ENCODE results near the gene LRRC4B.

The LRRC4B gene

GRCh38 chr19:50501186-50501567 lies 67.1 kb downstream of the LRRC4B start:
- DNase-seq: no peak

DNA sequence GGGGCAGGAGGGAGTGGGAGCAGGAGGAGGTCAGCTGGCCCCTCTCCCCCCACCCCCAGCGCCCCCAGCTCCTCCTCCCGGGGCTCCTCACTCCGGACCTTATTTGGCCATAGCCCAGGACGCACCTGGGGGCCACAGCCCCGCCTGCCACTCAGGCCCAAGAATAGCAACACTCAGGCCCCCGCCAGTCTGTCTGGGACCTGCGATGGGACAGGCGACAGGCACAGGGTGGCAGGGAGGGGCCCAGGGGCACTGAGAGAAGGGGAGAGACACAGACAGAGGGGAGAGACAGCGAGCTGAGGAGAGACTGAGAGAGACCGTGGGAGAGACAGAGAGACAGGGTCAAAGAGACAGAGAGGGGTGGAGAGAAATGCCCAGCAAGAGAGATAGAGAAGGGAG lies 67.5 kb downstream of the LRRC4B start:
- no peak for DNase-seq

GRCh38 chr19:50500060-50500752 lies 68.0 kb downstream of the LRRC4B start:
- DNase-seq: no peak

DNA sequence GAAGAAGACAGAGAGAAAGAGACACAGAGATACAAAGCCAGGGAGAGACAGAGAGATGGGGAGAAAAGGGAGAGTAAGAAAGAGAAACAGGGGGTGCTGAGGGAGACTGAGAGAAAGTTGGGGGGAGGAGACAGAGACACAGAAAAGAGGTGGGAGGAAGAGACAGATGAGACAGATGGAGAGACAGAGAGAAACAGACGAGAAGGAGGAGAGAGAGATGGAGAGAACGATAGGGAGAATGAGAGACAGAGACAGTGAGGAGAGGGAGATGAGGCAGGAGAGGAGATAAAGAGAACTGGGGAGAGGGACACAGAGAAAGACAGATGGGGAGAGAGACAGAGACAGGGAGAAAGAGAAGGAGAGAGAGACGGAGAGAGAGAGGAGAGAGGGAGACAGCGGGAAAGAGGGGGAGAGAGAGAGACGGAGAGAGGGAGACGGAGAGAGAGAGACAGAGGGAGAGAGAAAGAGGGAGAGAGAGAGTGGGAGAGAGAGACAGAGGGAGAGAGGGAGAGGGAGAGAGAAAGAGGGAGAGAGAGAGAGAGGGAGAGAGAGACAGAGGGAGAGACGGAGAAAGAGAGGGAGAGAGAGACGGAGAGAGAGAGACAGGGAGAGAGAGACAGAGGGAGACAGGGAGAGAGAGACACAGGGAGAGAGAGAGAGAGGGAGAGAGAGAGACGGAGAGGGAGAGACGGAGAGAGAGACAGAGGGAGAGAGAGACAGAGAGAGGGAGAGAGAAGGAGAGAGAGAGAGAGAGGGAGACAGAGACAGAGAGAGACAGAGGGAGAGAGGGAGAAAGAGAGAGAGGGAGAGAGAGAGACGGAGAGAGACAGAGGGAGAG lies 69.8 kb downstream of the LRRC4B start:
- no peak for DNase-seq

GRCh38 chr19:50497022-50497405 lies 71.2 kb downstream of the LRRC4B start:
- no peak for DNase-seq

GRCh38 chr19:50496189-50497021 lies 71.8 kb downstream of the LRRC4B start:
- DNase-seq: no peak

DNA sequence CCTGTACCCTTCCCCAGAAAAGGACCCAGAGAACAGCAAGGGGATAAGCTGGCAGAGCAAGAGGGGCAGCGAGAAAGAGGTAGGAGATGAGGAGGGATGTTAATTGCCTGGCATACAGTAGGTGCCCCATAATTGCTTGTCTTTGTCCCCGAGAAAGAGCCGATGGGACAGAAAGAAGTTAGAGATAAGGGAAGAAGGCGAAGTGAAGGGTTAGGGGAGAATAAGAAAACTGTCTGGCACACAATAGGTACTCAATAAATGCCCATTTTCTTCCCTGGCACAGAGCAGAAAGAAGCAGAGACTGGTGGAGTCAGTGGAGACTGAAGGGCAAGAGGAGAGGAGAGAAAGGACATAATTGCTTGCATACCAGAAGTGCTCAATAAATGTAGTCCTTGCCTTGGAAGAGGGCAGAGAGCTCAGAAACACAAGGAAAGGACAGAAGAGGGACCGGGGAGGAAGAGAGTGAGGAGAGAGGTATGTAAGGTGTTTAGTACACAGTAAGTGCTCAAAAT lies 73.2 kb downstream of the LRRC4B start:
- no peak for DNase-seq

GRCh38 chr19:50494186-50495019 lies 73.8 kb downstream of the LRRC4B start:
- DNase-seq: no peak

GRCh38 chr19:50493171-50493570 lies 75.1 kb downstream of the LRRC4B start:
- DNase-seq: no peak

DNA sequence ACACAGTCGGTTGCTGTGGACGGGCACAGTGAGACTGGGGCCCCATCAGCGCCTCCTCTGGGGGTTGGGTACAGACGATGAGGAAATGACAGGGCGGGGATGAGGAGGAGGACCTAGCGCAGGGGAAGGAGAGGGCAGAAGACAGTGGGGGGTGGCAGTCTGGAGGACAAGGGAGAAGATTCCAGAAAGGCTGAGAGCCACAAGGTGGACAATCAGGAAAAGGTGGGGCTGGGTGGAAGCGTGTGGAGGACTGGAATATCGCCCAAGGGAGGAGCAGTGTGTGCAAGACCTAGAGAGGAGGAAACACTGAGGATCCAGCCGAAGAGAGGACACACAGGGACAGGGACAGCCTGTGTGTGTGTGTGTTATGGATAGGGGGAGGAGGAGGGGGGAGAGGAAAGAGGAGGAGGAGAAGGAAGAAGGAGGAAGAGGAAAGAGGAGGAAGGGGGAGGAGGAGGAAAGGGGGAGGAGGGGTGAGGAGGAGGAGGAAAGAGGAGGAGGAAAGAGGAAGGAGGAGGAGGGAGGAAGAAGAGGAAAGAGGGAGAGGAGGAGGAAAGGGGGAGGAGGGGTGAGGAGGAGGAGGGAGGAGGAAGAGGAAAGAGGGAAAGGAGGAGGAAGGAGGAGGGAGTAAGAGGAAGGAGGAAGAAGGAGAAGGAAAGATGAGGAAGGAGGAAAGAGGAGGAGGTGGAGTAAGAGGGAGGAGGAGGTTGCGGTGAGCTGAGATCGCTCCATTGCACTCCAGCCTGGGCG lies 75.8 kb downstream of the LRRC4B start:
- no peak for DNase-seq

GRCh38 chr19:50490991-50491472 lies 77.2 kb downstream of the LRRC4B start:
- no peak for DNase-seq

DNA sequence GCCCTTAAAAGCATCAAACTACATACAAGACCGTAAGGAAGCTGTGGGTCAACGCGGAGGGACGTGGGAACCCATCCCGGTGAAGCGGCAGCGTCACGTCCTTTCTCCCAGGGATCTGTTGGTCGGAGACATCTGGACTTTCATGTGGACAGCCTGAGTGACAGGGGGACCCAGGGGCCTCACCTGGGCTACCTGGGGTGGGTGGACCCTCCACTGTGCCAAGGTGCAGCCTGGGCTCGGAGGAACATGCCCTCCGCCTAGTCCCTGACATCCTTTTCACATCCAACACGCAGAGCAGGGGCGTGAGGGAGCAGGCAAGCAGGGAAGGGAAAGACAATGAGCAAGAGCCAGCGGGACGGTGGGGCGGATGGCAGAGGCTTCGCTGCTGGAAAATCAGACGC lies 77.8 kb downstream of the LRRC4B start:
- DNase-seq: no peak

- DNase-seq: no peak
Measured at GRCh38 chr19:50489461-50490011, 78.7 kb downstream of the LRRC4B start.

GRCh38 chr19:50488389-50489194 lies 79.6 kb downstream of the LRRC4B start:
- DNase-seq: no peak

DNA sequence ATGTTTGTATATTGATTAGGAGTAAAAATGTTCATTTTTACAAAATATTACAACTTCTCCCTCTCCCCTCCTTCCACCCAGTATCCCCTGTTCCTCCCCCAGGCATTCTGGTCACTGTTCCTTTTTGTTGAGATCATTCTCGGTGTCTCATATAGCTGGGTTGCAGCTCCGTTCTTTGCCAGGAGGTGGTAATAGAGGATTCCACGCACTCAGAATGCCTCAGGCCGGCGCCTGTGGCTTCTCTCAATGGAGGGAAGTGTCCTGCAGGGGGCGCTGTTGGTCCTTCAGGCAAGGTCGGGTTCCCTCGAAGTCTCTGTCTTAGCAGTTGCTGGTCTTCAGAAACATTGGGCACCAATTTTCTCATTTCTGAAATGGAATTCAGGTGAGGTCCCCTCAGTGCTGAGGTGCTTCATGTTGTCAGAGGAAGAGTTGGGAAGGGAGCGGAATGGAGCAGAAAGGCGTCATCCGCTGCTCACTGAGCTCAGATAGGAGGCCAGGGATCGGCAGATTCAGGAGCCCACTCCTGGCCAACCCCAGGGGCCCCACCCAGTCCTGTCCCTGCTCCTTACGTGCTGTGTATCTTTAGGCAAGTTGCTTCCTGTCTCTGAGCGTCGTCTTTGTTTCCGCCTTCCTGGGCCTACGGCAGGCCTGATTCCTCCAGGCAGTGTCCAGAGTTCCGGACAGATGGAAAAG lies 81.3 kb downstream of the LRRC4B start:
- DNase-seq: no peak

DNA sequence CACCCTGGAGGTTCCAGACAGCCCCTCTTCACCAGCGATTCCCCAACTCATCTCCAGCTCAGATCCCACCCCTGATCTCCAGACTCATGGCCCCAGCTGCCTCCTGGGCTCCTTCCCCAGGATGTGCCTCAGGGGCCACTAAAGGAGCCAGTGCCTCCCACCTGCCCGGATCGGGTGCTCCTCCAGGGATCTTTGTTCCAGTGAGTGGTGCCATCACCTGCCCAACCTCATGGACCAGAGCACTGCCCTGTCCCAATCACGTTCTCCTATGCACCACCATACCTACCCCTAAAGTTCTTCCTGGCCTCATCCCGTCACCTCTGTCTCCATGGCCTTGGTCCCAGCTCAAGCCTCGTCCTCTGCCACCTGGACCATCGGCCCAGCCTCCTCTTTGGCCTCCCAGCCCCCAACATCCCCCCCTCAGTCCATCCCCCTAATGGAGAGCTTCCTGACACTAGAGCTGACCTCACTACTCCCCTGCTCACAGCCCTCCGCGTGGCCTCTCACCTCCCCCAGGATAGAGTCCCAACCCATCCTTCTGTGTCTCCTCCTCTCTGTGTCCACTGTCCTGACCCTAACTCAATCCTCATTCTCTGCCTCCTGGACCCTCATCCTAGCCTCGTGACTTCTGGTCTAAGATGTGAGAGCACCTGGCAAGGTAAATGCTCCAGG lies 82.8 kb downstream of the LRRC4B start:
- no peak for DNase-seq

GRCh38 chr19:50482916-50483315 lies 85.3 kb downstream of the LRRC4B start:
- DNase-seq: no peak

DNA sequence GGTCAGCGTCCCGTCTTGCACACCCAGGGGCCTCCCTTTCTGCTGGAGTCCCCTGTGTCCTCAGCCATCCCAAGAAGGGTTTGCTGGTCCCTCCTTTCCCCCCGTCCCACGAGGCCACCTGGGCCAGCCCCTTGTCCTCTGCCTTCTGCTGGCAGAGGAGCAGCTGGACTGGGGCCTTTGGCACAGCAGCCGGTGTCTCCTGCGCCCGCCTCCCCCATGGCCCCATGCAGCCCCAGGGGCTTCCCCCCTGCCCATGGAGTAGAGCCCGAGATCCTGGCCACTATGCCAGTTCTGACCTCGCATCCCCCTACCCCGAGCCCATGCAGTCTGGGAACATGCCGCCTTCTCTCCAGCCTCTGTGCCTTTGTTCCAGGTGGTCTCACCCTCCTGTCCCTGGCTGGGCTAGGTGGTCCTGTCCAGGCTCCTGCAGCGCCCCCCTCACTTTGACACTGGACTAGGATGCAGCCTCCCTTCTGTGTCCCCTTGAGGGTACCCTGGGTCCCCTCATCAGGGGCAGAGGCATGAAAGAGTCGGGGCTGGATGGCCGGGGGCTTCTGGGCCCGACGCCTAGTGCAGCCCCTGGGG lies 85.9 kb downstream of the LRRC4B start:
- DNase-seq: no peak

All from DMS153 (cell line).